Measurements from ENCODE around the gene AHDC1.

GRCh38 chr1:27521861-27522431 lies 82.0 kb downstream of the AHDC1 start:
- TF ChIP-seq CTCF (conservative IDR thresholded peaks at IDR 0.05; ENCODE audit: low read length) = no peak
- no peak for TF ChIP-seq EZH2phosphoT487 (IDR thresholded peaks at IDR 0.05; ENCODE audit: borderline replicate concordance, low read depth, low read length)
